GM21447 (cell line): ENCODE data around the gene DCUN1D3.

Experiments
- ATAC-seq: cut with Tn5 transposase; IDR thresholded peaks from one replicate; pipeline ENCODE4 v1.9.1; 2021; ENCODE audit not compliant: unreplicated experiment

The DCUN1D3 gene

GRCh38 chr16:20889625-20890275 is 10.4 kb downstream of the DCUN1D3 start:
- ATAC-seq = no peak

- no peak for ATAC-seq
Measured at GRCh38 chr16:20887207-20887606, 13.0 kb downstream of the DCUN1D3 start.

- no peak for ATAC-seq
Measured at GRCh38 chr16:20886320-20886719, 13.8 kb downstream of the DCUN1D3 start.

- no peak for ATAC-seq
Measured at GRCh38 chr16:20884240-20884556, 16.0 kb downstream of the DCUN1D3 start.

GRCh38 chr16:20883554-20884239 is 16.5 kb downstream of the DCUN1D3 start:
- no peak for ATAC-seq

- no peak for ATAC-seq
Measured at GRCh38 chr16:20881503-20881878, 18.7 kb downstream of the DCUN1D3 start.

- ATAC-seq = no peak
Measured at GRCh38 chr16:20880867-20881502, 19.2 kb downstream of the DCUN1D3 start.

- no peak for ATAC-seq
Measured at GRCh38 chr16:20879175-20880040, 20.8 kb downstream of the DCUN1D3 start.

GRCh38 chr16:20878682-20879147 is 21.4 kb downstream of the DCUN1D3 start:
- ATAC-seq = no peak

- peak; percentile 22 for ATAC-seq
Measured at GRCh38 chr16:20875355-20875650, 24.9 kb downstream of the DCUN1D3 start.

GRCh38 chr16:20874088-20874581 is 26.0 kb downstream of the DCUN1D3 start:
- ATAC-seq = no peak

GRCh38 chr16:20873331-20873730 is 26.8 kb downstream of the DCUN1D3 start:
- no peak for ATAC-seq

- ATAC-seq = no peak
Measured at GRCh38 chr16:20871941-20872815, 28.0 kb downstream of the DCUN1D3 start.

- no peak for ATAC-seq
Measured at GRCh38 chr16:20871258-20871657, 28.9 kb downstream of the DCUN1D3 start.

- no peak for ATAC-seq
Measured at GRCh38 chr16:20870122-20870820, 29.9 kb downstream of the DCUN1D3 start.

- no peak for ATAC-seq
Measured at GRCh38 chr16:20868890-20869289, 31.3 kb downstream of the DCUN1D3 start.

- ATAC-seq = no peak
Measured at GRCh38 chr16:20867585-20867984, 32.6 kb downstream of the DCUN1D3 start.

GRCh38 chr16:20866801-20867200 is 33.4 kb downstream of the DCUN1D3 start:
- ATAC-seq = no peak

- ATAC-seq = no peak
Measured at GRCh38 chr16:20866145-20866772, 33.9 kb downstream of the DCUN1D3 start.
